ENCODE results near the gene PPM1M.

PPM1M gene

DNA sequence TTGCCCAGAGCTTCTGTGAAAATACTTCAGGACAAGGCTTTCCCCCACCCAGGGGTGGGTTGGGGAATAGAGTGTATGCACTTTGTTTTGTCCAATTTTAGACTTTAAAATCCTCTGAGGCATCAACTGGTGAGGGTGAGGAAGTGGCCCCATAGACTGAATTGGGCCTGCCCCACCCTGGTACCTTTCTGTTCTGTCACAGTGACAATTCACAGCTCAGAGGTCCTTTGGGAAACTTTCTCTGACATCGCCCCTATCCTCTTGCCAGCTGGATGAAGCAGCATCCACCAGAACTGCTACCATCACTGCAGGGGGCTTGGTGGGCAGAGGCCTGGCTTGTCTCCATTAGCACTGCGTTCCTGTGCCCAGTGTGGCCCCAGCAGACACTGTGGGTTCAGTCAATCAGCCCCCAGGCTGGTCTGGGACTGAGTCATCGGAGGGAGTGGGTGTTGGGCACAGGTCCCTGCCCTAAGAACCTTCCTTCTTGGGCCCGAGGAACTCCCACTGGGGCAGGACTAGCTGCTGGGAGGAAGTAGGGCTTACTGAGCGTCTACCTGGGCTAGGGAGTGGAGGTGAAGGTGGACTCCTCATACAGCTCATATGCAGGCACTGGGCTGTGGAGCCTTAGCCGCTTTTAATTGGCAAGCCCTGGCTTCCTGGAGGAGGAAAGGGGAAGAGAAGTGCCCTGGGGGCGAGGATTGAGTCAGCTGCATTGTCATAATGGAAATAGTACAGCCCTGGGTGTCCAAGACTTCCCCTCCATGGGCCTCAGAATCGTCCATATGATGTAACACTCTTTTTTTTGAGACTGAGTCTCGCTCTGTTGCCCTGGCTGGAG is 1.5 kb upstream of the PPM1M start:
- in situ Hi-C loops (cut with HindIII; ENCODE audit: low sequenced_read_pairs): no loop called here

DNA sequence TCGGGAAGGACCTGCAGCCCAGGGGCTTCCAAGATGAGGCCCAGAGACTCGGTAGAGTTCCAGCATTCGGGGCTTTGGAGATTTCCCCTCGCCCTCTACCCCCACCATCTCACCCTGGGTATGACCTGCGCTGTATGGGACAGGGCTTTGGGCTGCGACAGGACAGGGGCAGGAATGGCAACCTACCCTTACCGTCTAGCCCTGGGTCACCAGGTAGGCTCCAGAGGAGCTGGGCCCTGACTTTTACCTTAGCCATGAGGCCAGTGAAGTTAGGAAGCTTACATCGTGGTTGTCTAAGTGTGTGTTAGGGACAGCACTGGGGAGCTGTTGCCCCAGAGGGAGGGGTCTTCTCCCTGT is 683 bp downstream of the PPM1M start:
- in situ Hi-C loops (cut with HindIII; ENCODE audit: low sequenced_read_pairs): no loop called here

DNA sequence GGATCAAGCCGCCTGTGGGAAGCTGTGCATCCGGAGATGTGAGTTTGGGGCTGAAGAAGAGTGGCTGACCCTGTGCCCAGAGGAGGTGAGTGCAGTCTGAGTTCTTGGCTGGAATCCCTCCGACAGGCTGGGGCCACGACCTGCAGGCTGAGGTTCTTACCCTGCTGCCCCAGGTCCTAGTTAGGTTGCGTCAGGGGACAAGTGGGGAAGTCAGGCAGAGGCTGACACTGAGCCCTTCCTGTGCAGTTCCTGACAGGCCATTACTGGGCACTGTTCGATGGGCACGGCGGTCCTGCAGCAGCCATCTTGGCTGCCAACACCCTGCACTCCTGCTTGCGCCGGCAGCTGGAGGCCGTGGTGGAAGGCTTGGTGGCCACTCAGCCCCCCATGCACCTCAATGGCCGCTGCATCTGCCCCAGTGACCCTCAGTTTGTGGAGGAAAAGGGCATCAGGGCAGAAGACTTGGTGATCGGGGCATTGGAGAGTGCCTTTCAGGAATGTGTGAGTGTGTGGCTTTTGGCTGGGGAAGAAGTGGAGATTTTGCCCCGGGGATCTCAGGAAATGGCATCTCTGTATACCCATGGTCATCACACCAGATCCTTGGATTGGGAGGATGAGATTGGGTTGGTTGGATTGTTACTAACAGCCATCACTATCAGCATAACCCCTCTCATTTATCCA is 1.3 kb downstream of the PPM1M start:
- in situ Hi-C loops (cut with HindIII; ENCODE audit: low sequenced_read_pairs): no loop called here

DNA sequence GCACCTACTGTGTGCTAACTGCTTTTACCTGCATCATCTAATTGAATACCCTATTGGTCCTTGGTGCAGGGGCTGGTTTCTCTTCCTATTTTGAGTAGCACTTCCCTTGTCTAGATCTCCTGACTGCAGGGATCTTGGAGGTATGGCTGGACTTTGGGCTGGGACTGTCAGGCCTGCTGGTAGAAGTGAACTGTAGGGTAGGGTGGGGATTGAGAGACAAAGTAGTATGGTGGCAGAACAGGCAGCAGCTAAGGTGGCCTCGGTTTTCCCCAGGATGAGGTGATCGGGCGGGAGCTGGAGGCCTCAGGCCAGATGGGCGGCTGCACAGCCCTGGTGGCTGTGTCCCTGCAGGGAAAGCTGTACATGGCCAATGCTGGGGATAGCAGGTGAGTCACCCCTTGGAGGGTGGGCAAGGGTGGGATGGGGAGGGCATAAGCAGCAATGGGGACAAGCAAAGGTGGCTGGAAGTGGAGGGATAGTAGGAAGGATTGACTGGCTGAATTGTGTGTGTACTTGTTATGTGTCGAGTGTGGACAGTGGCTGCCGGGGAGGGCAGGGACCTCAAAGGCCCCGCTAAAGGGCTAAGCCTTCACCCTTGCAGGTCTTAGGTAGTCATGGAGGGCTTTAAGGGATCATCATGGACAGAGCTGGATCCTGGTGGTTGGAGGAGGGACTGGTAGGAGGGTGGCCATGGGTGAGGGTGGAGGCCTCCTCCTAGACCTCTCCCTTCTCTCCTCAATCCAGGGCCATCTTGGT is 2.0 kb downstream of the PPM1M start:
- in situ Hi-C loops (cut with HindIII; ENCODE audit: low sequenced_read_pairs): no loop called here

DNA sequence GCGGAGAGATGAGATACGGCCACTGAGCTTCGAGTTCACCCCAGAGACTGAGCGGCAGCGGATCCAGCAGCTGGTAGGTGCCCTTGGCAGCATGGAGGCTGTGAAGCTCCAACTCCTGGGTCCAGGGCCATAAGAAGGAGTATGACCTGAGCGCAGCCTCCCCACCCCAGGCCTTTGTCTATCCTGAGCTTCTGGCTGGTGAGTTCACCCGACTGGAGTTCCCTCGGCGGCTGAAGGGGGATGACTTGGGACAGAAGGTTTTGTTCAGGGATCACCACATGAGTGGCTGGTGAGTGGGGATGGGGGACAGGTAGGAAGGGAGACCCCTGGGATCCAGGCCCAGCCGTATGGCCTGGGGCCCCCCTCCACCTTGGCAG is 2.6 kb downstream of the PPM1M start:
- in situ Hi-C loops (cut with HindIII; ENCODE audit: low sequenced_read_pairs): no loop called here

DNA sequence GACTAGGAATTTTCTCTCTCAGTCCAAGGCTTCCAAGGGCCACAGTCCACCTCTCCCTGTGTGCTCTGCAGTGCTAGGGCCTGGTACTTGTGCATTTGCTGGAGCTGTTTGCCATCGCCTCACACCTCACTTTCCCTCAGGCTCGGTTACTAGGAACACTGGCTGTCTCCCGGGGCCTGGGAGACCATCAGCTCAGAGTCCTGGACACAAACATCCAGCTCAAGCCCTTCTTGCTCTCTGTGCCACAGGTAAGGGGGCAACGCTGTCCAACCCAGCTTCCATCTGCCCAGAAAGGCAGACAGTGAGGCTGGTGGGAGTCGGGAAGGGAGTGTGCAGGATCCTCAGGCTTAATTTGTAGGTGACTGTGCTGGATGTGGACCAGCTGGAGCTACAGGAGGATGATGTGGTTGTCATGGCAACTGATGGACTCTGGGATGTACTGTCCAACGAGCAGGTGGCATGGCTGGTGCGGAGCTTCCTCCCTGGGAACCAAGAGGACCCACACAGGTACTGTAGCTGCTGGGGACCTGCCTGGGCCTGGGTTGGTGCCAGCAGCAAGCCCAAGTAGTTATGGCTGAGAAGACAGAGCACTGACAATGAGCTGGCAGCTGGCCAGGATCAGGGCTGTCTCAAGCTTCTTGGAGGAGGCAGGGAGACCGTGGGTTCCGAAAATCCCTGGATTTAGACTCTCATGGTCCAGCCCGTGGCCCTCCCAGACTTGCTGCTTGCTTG is 3.4 kb downstream of the PPM1M start:
- in situ Hi-C loops (cut with HindIII; ENCODE audit: low sequenced_read_pairs): no loop called here

DNA sequence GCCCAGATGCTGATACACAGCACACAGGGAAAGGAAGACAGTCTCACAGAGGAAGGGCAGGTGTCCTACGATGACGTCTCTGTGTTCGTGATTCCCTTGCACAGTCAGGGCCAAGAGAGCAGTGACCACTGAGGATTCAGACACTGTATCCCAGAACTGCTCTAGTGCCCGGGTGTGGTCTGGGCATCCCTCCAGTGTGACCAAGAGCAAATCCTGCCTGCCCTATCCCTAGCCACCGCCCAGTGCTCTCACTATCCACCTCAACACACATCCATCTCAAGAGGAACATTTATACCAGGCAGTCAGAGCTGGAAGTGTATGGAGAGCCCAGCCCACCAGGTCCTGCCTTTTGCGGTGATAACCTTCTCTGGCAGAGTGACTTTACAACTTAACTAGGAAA is 4.1 kb downstream of the PPM1M start:
- in situ Hi-C loops (cut with HindIII; ENCODE audit: low sequenced_read_pairs): no loop called here

DNA sequence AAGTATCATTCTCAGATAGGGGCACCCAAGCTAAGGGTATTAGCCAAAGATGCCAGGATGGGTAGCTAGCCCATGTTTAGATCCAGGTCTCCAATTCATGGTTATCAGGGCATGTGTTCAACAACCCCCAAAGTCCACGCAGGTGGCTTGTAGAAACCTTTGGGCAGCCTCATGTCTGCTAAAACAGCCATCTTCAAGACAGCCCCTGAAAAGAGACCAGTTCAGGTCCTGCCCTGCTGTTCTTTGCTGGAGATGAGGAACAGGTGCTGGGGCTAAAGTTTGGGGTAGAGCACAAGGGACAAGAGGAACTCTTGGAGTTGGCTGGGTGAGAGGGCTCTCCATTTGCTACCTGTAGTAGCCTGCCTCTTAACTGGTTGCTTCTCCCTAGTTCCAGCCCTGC is 4.6 kb downstream of the PPM1M start:
- in situ Hi-C loops (cut with HindIII; ENCODE audit: low sequenced_read_pairs): no loop called here

DNA sequence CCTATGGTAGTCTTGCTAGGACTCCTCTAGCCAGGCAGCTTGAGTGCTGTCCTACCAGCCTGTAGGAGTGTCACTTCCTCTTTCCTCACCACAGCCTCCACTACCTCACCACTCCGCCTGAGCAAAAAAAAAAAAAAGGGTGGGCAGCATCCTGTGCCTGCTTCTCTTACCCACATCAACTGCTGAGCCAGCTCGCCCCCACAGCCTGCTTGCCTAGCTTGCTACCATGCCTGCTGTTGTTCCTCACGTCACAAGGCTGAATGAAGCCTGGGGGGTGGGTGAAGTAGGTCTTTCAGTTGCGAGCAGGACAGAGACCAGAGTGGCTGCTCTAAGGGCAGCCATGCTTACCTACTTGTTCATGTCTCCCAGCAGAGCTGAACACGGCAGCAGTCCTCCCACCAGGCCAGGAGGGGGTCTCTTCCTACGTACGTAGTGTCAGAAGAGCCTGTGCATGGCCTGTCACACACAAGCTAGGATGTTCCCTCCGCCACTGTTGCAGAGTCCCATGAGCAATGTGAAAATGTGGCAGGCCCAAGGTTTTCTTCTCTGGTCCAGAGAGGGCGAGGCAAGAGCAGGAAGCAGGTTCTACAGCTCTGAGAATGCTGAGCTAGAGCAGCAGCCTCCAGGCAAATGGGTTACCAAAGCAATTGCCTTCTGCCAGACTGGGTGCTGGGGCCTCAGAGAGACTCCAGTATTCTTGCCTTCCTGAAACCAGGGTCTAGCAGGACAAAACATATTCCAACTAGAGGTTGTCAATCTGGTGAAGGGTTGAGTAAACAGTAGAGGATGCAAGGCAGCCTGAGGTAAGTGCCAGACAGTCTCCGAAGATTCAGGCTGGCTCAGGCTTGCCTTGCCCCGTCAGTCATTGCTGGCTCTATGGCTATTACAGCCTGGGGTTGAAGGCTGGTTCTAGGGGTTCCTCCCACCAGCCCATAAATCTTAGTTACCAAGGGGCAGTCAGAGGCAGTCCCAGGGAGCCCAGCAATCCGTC is 8.1 kb downstream of the PPM1M start:
- in situ Hi-C loops (cut with HindIII; ENCODE audit: low sequenced_read_pairs): no loop called here

DNA sequence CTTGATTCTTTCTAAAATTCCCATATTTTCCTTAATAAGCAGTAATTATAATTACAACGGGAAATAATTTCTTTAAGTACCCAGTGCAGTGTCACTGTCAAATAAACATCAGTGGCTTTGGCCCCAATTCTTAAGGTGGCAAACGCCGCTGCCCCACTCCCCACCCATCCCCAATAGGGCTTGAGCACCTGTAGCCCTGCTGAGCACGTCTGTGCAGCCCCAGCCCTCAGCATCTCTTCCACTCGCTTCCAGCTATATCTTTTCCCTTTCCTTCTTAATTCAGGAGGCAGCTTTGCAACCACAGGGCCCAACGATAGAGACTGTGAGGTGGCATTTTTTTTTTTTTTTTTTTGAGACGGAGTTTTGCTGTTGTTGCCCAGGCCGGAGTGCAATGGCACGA is 9.0 kb downstream of the PPM1M start:
- in situ Hi-C loops (cut with HindIII; ENCODE audit: low sequenced_read_pairs): no loop called here

DNA sequence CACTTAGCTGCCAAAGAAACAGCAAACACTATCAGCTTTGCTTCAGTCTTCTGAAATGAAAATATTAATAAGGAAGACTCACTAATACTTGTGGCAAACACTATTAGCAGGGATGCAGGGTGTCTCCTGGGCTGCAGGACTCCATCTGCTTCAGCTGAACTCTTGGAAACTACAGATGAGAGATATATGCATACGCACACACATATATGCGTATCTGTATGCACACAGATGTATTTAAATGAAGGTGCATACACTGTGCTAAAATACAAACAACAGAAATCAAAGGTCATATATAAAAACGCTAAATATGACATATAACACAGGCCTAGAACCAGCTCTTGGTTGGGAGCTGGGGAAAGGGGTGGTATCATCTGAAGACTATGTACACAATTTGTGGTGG is 10.6 kb downstream of the PPM1M start:
- in situ Hi-C loops (cut with HindIII; ENCODE audit: low sequenced_read_pairs): no loop called here

DNA sequence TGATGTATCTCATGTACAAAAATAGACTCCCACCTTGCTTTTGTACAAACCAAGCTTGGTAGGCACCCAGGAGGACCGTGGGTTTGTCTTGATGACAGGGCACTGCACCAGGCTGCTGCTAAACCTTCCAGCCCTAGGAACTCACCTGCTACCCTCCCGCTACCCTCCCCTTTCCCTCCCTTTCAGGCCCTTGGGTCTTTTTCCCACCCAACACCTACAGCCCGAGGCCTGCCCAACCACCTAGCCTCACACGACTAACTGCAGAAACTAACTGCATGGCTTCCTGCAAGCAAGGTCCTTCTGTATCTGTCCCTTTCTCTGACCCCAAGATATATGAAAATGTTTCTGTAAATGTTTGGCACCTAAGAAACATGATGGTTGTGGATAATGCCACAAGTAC is 11.1 kb downstream of the PPM1M start:
- in situ Hi-C loops (cut with HindIII; ENCODE audit: low sequenced_read_pairs): no loop called here

DNA sequence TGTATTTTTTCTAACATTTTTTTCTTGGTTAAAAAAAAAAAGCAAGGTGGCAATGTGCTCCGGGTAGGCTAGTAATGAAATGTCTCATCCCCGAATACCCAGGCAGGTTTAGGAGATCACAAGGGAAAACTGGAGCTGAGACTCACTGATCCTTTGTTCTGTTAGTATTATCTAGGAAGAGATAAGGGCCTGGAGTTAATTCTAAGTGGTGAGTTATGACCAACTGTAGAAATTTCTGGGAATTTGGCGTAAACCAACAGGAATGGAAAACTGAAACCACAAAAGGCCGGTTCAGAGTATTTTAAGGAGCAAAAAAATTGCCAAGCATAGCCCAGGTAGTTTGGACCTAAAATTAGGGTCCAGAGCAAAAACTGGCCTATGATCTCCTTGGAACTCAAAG is 12.4 kb downstream of the PPM1M start:
- in situ Hi-C loops (cut with HindIII; ENCODE audit: low sequenced_read_pairs): no loop called here

DNA sequence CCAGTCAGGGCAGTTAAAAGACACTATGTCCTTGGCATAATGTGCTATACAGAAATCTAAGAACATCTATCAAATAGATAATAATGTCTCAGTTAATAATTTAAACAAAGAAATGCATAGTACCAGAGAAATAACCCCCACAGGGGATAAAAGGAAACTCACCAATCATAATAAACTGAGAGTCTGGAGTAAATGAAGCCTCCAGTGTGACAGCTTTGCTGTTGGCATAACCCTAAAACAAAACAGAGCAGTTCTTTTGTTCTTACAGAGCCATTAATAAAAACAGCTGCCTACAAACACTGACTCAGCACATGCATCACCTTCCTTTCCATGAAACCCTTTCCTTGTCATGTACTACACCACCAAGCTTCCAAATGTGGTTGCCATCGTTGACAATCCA is 13.5 kb downstream of the PPM1M start:
- in situ Hi-C loops (cut with HindIII; ENCODE audit: low sequenced_read_pairs): no loop called here

DNA sequence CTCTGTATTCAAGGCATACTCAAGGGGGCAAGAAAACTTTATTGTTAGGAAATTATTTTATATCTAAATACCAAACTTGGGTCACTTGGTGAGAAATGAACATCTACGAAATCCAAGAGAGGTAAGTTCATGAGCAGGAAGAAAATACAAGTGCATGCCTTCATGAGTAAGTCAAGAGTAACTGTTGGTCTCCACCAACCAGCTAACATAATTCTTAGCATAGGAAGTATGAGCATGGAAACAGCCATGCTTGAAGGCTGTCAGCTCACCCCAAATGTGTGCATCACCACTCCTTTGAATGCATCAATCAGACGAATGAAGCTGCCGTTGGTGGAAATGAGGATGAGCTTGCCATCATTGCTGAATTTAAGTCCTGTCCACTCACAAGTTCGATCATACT is 13.9 kb downstream of the PPM1M start:
- in situ Hi-C loops (cut with HindIII; ENCODE audit: low sequenced_read_pairs): no loop called here

DNA sequence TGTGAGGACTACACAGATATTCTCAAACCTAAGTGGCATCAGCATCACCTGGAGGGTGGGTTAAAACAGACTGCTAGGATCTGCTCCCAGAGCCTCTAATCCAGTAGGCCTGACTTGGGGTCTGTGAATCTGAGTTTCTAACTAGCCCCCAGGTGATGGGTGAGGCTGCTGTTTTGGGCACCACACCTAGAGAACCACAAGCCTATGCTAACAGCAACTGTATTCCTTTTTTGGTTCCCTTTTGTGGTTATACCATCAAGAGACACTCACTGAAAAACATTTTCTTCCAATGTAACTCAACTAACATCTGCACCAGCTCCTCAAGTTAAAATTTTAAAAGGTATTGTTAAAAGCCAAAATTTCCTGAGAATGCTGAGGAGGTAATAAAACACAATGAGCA is 16.9 kb downstream of the PPM1M start:
- in situ Hi-C loops (cut with HindIII; ENCODE audit: low sequenced_read_pairs): no loop called here

DNA sequence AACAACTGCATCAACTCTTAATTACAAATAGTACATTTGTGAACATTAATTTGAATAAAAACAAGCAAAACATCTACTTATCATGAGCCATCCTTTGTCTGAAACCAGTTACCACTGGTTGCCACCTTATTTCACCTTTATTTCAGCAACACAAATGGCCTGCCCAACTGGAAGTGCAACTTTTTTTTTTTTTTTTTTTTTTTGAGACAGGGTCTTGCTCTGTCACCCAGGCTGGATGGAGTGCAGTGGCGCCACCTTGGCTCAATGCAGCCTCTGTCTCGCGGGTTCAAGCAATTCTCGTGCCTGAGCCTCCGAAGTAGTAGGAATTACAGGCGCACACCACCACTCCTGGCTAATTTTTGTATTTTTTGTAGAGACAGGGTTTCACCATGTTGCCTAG is 19.8 kb downstream of the PPM1M start:
- in situ Hi-C loops (cut with HindIII; ENCODE audit: low sequenced_read_pairs): no loop called here

DNA sequence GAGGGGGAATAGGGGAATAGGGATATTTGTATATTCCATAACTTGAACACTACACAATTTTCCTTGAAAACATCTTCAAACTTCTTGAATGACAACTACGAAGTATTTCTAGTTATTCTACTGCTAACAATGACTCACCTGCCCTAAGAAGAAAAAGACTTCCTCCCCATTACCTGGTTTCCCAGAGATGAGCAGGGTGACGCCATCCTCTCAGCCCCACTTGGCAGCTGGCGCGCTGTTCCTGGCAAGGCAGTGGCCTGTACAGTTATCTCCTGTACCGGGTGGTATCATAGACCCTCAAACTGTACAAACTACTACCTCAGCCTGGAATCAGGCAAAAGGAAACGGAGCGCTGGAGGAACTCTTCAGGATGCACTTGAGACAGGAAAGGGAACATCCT is 22.5 kb downstream of the PPM1M start:
- in situ Hi-C loops (cut with HindIII; ENCODE audit: low sequenced_read_pairs): no loop called here

DNA sequence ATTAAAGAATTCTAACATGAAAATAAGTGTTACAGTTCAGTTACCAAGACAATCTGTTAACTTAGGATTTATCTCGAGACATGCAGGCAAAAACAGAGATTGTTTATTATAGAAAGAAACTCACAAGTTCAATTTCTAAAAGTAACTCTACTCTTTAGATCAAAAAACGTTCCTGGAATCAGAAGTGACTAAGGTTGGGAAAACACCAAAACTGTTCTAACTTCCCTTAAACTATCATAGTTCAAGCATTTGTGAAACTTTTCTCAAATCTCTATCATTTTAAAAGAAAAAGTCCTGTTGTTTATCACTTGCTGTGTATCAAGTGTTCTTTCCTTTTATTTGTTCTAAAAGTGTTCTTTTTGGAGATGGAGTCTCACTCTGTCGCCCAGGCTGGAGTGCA is 24.2 kb downstream of the PPM1M start:
- in situ Hi-C loops (cut with HindIII; ENCODE audit: low sequenced_read_pairs): loop anchor here (10.0 kb wide), 1 partner anchor 85 kb away; no protein-coding TSS in a partner anchor

DNA sequence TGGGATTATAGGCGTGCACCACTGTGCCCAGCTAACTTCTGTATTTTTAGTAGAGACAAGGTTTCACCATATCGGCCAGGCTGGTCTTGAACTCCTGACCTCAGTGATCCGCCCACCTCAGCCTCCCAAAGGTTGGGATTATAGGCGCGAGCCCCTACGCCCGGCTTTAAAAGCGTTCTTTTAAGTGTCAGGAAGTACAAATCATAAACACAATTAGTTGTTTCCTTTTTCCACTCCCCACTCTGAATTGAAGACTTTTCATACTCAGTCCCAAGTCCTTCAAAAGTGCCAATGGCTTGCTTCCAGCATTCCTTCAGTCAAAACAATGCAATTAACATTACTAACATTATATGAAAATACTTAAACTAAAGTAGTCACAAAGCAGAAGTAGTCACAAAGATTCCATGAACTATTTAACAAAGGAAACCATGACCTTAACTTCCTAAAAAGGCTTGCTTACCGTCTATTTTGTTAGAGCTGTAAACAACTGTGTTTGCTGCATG is 24.7 kb downstream of the PPM1M start:
- in situ Hi-C loops (cut with HindIII; ENCODE audit: low sequenced_read_pairs): loop anchor here (10.0 kb wide), 1 partner anchor 86 kb away; no protein-coding TSS in a partner anchor

Data from DLD1 (cell line).